Measurements from ENCODE around the gene SLC29A4.

- TF ChIP-seq TARDBP (IDR thresholded peaks at IDR 0.05): no peak
- no peak for TF ChIP-seq FOXM1 (IDR thresholded peaks at IDR 0.05; ENCODE audit: borderline replicate concordance)
- TF ChIP-seq SUZ12 (IDR thresholded peaks at IDR 0.05): no peak
- TF ChIP-seq LEF1 (IDR thresholded peaks at IDR 0.05; ENCODE audit: borderline replicate concordance): no peak
- no peak for TF ChIP-seq FOXK2 (IDR thresholded peaks at IDR 0.05)
- TF ChIP-seq L3MBTL2 (conservative IDR thresholded peaks at IDR 0.05): no peak
- no peak for TF ChIP-seq SP1 (IDR thresholded peaks at IDR 0.05)
- no peak for TF ChIP-seq ELF4 (IDR thresholded peaks at IDR 0.05)
Observed at GRCh38 chr7:5296611-5297226, 14.0 kb downstream of the SLC29A4 start.

All from HEK293T (cell line).